Left cardiac atrium (tissue), 4 donors: ENCODE results near the gene CACFD1. TPM values are rescaled to one million over a fixed set of nuclear protein-coding genes. Genes with fewer than 3 reads are reported as not detected.

Source experiments
- ATAC-seq, 2 donors: fragments of 200-7000 bp; cut with Tn5 transposase; one replicate each; pipeline ENCODE4 v1.9.1; 2020; ENCODE audit warnings: mild to moderate bottlenecking in 2 of 2, moderate library complexity in 2 of 2
- DNase-seq: peaks from one replicate; pipeline ENCODE4 v3.0.0-alpha.2; 2020
- intact Hi-C, 2 donors: fragments of 100-400 bp; cut with DNase I; formaldehyde crosslinking; loops; one replicate each; pipeline versions ENCODE4 v1.14.1 to v1.15.1; 2022 to 2023
- total RNA-seq, 2 donors: library from RNA; stranded (reverse); fragmentation: NEBNext Ultra II Directional; extraction: Animal tissue kit (Norgen Biotek cat#: 25700); gene quantifications; one replicate each; pipeline ENCODE4 v1.2.1, GENCODE V29; 2021
- donor health status: DM: no; HTN: yes; CAD: no.
- donor health status: DM: no; HTN: yes; CAD: no; lungs with severe emphysema.
- donor health status: DM: yes; HTN: yes; CAD: no.
- donor health status: Dilated cardiomyopathy.

CACFD1 gene
- total RNA-seq, 2 donors from 2014 or later, result 9.6 to 13.0 TPM

GRCh38 chr9:133492061-133493021, 32.6 kb downstream of the CACFD1 start:
- intact Hi-C loops, result no loop called here
- DNase-seq (peak; percentile 31), ATAC-seq (peak; percentile 25 to 61)

DNA sequence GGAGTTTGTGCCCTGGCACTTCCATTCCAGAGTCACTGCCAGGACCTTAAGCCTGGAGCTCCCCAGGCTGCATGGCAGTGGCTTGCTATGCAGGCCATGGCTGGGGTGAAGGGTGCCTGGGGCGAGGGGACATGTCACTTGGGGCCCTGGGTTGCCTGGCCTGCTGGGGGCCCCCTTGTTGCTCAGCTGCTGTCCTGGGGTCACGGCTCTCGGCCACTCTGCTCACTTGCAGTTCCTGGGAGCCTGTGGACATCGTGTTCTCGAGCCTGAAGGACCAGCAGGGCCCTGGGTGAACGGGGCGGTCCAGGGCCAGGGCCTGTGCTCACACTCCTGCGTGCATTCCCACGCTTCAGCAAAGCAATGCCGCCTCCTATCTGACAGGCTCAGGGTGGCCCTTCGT, 33.6 kb downstream of the CACFD1 start:
- no peak for ATAC-seq
- intact Hi-C loops, result no loop called here
- peak; percentile 21 for DNase-seq

- intact Hi-C loops, result no loop called here
- ATAC-seq (no peak), DNase-seq (peak; percentile 18)
These were observed 34.2 kb downstream of the CACFD1 start for GRCh38 chr9:133493845-133494540.

- intact Hi-C loops, result no loop called here
- ATAC-seq (peak; percentile 35 to 37), DNase-seq (peak; percentile 24)
These were observed 35.0 kb downstream of the CACFD1 start for GRCh38 chr9:133494636-133495326.

DNA sequence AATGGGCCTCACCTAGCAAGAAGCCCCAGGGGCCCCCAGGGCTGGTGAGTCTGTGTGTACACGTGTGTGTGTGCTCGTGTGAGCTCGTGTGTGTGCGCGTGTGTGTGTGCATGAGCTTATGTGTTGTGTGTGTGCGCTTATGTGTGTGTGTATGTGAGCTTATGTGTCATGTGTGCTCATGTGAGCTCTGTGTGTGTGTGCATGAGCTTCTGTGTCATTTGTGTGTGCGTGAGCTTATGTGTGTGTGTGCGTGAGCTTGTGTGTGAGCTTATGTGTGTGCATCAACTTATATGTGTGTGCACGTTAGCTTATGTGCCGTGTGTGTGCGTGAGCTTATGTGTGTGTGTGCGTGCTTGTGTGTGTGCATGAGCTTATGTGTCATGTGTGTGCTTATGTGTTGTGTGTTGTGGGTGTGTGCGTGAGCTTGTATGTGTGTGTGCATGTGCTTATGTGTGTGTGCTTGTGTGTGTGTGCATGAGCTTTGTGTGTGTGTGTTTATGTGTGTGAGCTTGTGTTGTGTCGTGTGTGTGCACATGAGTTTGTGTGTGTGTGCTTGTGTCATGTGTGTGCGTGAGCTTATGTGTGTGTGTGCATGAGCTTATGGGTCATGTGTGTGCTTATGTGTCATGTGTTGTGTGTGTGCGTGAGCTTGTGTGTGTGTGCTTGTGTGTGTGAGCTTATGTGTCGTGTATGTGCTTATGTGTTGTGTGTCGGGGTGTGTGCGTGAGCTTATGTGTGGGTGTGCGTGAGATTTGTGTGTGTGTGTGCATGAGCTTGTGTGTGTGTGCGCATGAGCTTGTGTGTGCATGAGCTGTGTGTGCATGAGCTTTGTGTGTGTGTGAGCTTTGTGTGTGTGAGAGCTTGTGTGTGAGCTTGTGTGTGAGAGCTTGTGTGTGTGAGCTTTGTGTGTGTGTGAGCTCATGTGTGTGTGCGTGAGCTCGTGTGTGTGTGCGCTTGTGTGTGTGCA, 35.8 kb downstream of the CACFD1 start:
- peak; percentile 23 for DNase-seq
- no peak for ATAC-seq
- intact Hi-C loops, result no loop called here

DNA sequence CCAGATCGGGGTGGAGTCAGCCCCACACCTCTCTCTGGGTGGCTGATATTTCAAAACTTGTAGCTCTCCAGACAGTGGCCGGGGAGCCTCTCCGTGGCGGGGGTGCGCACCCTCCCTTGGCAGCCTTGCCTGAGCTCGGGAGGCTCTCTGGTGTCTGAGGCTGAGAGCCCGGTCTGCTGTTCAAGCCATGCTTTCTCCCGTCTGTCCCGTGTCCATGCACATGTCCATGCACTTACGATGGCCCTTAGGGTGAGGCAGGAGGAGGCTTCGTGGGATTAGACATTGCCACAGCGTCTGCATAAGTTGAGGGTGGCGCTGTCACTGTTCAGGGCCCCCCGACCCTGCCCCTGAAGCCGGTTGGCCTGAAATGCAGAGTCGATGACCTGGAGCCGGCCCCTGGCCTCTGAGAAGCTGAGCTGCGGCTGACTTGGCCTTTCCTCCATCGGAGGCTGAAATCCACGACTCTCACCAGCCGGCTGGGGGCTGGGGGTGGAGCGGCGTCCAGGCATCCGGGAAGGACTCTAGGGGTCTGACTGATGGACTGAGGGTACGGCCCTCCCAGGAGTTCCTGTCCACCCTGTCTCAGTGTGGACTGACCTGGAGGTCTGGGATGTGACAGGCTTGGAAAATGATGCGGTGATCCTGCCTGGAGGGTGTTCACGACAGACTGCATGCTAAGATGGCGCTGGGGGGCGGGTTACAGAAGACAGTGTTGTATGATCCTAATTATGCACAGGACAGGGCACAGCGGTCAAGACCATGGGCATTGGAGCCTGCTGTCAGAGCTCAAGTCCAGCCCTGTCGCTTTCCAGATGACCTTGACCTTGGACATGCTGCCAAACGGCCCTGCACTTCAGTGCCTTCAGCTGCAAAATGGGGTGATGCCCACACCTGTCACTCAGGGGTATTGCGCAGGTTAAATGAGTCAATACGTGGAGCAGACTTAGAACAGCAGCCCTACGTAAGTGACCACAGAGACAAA, 37.4 kb downstream of the CACFD1 start:
- intact Hi-C loops, result no loop called here
- DNase-seq (peak; percentile 44), ATAC-seq (no peak)

- intact Hi-C loops, result no loop called here
- ATAC-seq, result peak; percentile 64 to 67
- peak; percentile 47 for DNase-seq
These were observed 39.5 kb downstream of the CACFD1 start for GRCh38 chr9:133499132-133499891.

GRCh38 chr9:133499892-133500270, 40.1 kb downstream of the CACFD1 start:
- DNase-seq (no peak), ATAC-seq (no peak)
- intact Hi-C loops, result no loop called here

DNA sequence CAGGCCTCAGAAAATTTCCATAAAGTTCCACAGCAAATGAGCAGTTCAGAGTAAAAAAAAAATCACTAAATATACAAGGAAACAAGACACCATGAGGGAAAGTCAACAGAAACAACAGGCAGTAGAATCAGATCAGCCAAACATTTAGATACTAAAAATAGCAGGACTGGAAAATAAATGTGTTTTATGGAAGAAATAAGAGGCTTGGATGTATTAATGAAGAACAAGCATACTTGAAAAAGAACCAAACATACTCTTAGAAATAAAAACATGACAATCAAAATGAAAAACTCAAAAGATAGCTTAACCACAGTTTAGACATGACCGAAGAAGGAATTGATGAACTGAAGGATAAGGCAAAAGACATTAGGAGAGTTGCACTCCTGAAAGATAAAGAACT, 42.3 kb downstream of the CACFD1 start:
- ATAC-seq (no peak), DNase-seq (no peak)
- intact Hi-C loops, result no loop called here

GRCh38 chr9:133505186-133505830, 45.5 kb downstream of the CACFD1 start:
- DNase-seq (no peak), ATAC-seq (peak in 1 of 2 donors; percentile 52)
- intact Hi-C loops, result no loop called here

DNA sequence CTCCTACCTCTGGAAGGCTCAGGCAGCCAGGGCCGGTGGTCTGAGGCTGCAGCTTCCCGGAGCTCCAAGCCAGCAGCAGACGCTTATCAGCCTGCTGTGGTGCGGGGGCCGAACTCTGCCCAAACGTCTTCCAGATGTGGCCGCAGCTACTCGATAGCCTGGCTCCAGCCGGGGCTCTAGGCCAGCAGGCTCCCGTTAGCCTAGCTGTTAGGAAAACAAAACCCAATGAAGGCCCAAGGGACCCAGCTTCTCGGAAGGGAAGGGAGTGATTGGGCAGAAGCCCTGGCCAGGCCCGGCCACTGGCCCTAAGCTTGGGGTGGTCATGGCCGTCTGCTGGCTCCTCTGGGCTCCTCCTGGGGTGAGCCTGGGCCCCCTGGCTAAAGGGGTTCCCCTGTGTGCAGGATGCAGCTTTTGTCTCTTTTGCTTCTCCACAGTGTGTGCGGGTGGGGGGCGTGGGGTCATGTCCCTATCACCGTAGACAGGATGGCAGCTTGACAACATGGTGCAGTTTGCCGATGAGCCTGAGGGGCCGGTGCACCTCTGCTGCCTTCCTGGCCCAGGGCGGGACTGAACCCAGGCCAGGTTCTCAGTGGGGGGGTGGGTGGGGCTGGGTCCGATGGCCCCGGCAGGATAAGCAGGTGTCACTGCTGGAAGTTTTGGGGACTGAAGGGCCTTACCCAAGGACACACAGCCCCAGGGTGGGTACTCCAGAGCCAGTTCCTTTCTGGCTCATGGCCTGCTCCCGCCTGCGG, 46.3 kb downstream of the CACFD1 start:
- ATAC-seq (peak; percentile 77 to 85), DNase-seq (peak; percentile 86)
- intact Hi-C loops, result no loop called here

GRCh38 chr9:133506653-133507038, 46.9 kb downstream of the CACFD1 start:
- ATAC-seq, result peak; percentile 70 to 74
- DNase-seq, result peak; percentile 85
- intact Hi-C loops, result no loop called here

DNA sequence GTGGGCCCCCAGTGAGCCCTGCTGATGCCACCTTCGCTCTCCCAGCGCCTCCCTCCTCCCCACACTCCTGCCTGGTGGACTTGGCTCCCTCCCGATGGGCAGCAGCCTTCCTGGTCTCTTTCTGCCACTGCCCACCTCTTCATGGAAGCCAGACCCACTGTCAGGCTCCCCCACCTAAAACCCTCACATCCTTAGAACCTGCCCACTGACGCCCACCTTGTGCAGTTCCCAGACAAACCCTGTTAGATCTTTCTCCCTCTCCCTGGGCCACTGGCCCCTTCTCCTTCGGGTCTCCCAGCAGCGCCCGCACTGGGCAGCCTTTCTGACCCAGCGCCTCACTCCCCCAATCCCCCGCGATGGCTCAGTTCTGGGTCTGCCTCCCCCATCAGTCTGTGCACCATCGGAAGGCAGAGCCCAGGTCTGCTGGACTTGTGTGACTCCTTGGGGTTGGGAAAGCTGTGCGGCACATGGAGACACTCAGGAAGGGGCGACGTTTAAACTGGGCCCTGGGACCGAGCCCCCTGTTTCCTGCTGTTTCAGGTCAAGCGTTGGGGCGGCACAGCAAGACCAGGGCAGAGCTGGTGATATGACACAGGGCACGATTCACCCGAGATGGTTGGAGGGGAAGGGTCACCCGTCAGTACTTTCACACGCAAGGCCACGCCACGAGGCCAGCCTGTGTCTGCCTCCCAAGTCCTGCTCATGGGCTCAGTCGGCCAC, 47.6 kb downstream of the CACFD1 start:
- intact Hi-C loops, result no loop called here
- ATAC-seq (no peak), DNase-seq (peak; percentile 17)

- intact Hi-C loops, result no loop called here
- peak; percentile 17 for DNase-seq
- ATAC-seq, result no peak
These were observed 48.3 kb downstream of the CACFD1 start for GRCh38 chr9:133508046-133508445.
